ENCODE data around the gene TPRN.
A peak's percentile ranks its signal among the peaks of the same experiment; 100 is the strongest.

Gene TPRN

GRCh38 chr9:137168904-137169856 lies 31.4 kb downstream of the TPRN start:
- Histone ChIP-seq H4K20me1 (ENCODE audit: insufficient read depth, low read length, poor library complexity, severe bottlenecking) (no peaks in the 10 kb centered on the region), H3K27me3 (ENCODE audit: insufficient read depth, low read length, poor library complexity, severe bottlenecking) (peaks cover 20% of the 10 kb centered on the region), H3K9me3 (ENCODE audit: insufficient read depth, low read depth, low read length) (no peaks in the 10 kb centered on the region), H3K79me2 (ENCODE audit: insufficient read depth, low read length) (no peaks in the 10 kb centered on the region), H3K9ac (ENCODE audit: low read depth, low read length, poor library complexity, severe bottlenecking) (no peak overlapping the region), H3K4me2 (ENCODE audit: low read depth, low read length, poor library complexity, severe bottlenecking) (peak overlapping the region; percentile 71), H2AFZ (ENCODE audit: low read length) (no peak overlapping the region), H3K36me3 (ENCODE audit: insufficient read depth, low read length) (no peaks in the 10 kb centered on the region), H3K4me1 (ENCODE audit: insufficient read depth, low read length, poor library complexity, severe bottlenecking) (peaks cover 8% of the 10 kb centered on the region), H3K4me3 (ENCODE audit: low read length, poor library complexity, severe bottlenecking) (peak overlapping the region; percentile 51), H3F3A (ENCODE audit: low read depth) (no peaks in the 10 kb centered on the region), H3K9me2 (replicated peaks; ENCODE audit: low read depth, low read length) (no peaks in the 10 kb centered on the region)
- TF ChIP-seq CTCF (conservative IDR thresholded peaks at IDR 0.05; ENCODE audit: low read length): no peak

- Histone ChIP-seq H3K4me3 (ENCODE audit: low read length, poor library complexity, severe bottlenecking) (peak overlapping the region; percentile 51), H2AFZ (ENCODE audit: low read length) (no peak overlapping the region), H3K9me3 (ENCODE audit: insufficient read depth, low read depth, low read length) (no peaks in the 10 kb centered on the region), H3K4me2 (ENCODE audit: low read depth, low read length, poor library complexity, severe bottlenecking) (peak overlapping the region; percentile 71), H3K4me1 (ENCODE audit: insufficient read depth, low read length, poor library complexity, severe bottlenecking) (peaks cover 8% of the 10 kb centered on the region), H3K27me3 (ENCODE audit: insufficient read depth, low read length, poor library complexity, severe bottlenecking) (peaks cover 20% of the 10 kb centered on the region), H3K79me2 (ENCODE audit: insufficient read depth, low read length) (no peaks in the 10 kb centered on the region), H3K9me2 (replicated peaks; ENCODE audit: low read depth, low read length) (no peaks in the 10 kb centered on the region), H3F3A (ENCODE audit: low read depth) (no peaks in the 10 kb centered on the region), H3K36me3 (ENCODE audit: insufficient read depth, low read length) (no peaks in the 10 kb centered on the region), H4K20me1 (ENCODE audit: insufficient read depth, low read length, poor library complexity, severe bottlenecking) (no peaks in the 10 kb centered on the region), H3K9ac (ENCODE audit: low read depth, low read length, poor library complexity, severe bottlenecking) (no peak overlapping the region)
- TF ChIP-seq EZH2phosphoT487 (IDR thresholded peaks at IDR 0.05; ENCODE audit: borderline replicate concordance): no peak
Observed at GRCh38 chr9:137168573-137168903, 32.0 kb downstream of the TPRN start.

- Histone ChIP-seq H3F3A (ENCODE audit: low read depth) (no peaks in the 10 kb centered on the region), H3K4me3 (ENCODE audit: low read length, poor library complexity, severe bottlenecking) (peak overlapping the region; percentile 38), H3K4me2 (ENCODE audit: low read depth, low read length, poor library complexity, severe bottlenecking) (peak overlapping the region; percentile 44), H3K27me3 (ENCODE audit: insufficient read depth, low read length, poor library complexity, severe bottlenecking) (peaks cover 20% of the 10 kb centered on the region), H2AFZ (ENCODE audit: low read length) (no peak overlapping the region; the same call in 1 of the 2 replicates), H3K9ac (ENCODE audit: low read depth, low read length, poor library complexity, severe bottlenecking) (no peak overlapping the region), H3K4me1 (ENCODE audit: insufficient read depth, low read length, poor library complexity, severe bottlenecking) (peaks cover 8% of the 10 kb centered on the region), H3K36me3 (ENCODE audit: insufficient read depth, low read length) (no peaks in the 10 kb centered on the region), H3K9me2 (replicated peaks; ENCODE audit: low read depth, low read length) (no peaks in the 10 kb centered on the region), H4K20me1 (ENCODE audit: insufficient read depth, low read length, poor library complexity, severe bottlenecking) (no peaks in the 10 kb centered on the region), H3K9me3 (ENCODE audit: insufficient read depth, low read depth, low read length) (no peaks in the 10 kb centered on the region), H3K79me2 (ENCODE audit: insufficient read depth, low read length) (no peaks in the 10 kb centered on the region)
- TF ChIP-seq CTCF (conservative IDR thresholded peaks at IDR 0.05; ENCODE audit: low read length) (no peak), EZH2phosphoT487 (IDR thresholded peaks at IDR 0.05; ENCODE audit: borderline replicate concordance) (no peak)
Observed at GRCh38 chr9:137167747-137168572, 32.6 kb downstream of the TPRN start.

Measured in Loucy (cell line).